CD4-positive, alpha-beta T cell treated with Interleukin-1 beta for 1 hour (primary cell): ENCODE measurements around the gene SMYD4.
"Not testable (repeated sequence)": the region's sequence is repeated elsewhere in the genome, so short reads cannot be mapped to it uniquely, and the experiment has no call there.

Source experiments
- DNase-seq, 2 donors: peaks; one replicate each; pipeline ENCODE4 v3.0.0-alpha.2; 2020 to 2022

The SMYD4 gene

GRCh38 chr17:1829216-1829591 lies 498 bp downstream of the SMYD4 start:
- no peak for DNase-seq

GRCh38 chr17:1820528-1821252 lies 9.0 kb downstream of the SMYD4 start:
- DNase-seq: no peak

- DNase-seq: no peak
These were observed 16.6 kb downstream of the SMYD4 start for GRCh38 chr17:1813088-1813487.

GRCh38 chr17:1810450-1811103 lies 19.1 kb downstream of the SMYD4 start:
- DNase-seq: no peak

GRCh38 chr17:1809815-1810214 lies 19.9 kb downstream of the SMYD4 start:
- DNase-seq: not testable (repeated sequence)

GRCh38 chr17:1808644-1809043 lies 21.1 kb downstream of the SMYD4 start:
- DNase-seq: no peak

GRCh38 chr17:1807890-1808289 lies 21.8 kb downstream of the SMYD4 start:
- no peak for DNase-seq

- DNase-seq: no peak
These were observed 26.4 kb downstream of the SMYD4 start for GRCh38 chr17:1803280-1803679.

GRCh38 chr17:1802429-1802828 lies 27.3 kb downstream of the SMYD4 start:
- DNase-seq: no peak

GRCh38 chr17:1800712-1801111 lies 29.0 kb downstream of the SMYD4 start:
- DNase-seq: no peak

GRCh38 chr17:1800240-1800639 lies 29.5 kb downstream of the SMYD4 start:
- no peak for DNase-seq

- DNase-seq: not testable (repeated sequence)
These were observed 31.9 kb downstream of the SMYD4 start for GRCh38 chr17:1797846-1798245.

- no peak for DNase-seq
These were observed 32.4 kb downstream of the SMYD4 start for GRCh38 chr17:1797323-1797722.

- no peak for DNase-seq
These were observed 32.9 kb downstream of the SMYD4 start for GRCh38 chr17:1796800-1797199.

GRCh38 chr17:1793447-1793806 lies 36.3 kb downstream of the SMYD4 start:
- no peak for DNase-seq

GRCh38 chr17:1792495-1793446 lies 36.9 kb downstream of the SMYD4 start:
- no peak for DNase-seq

GRCh38 chr17:1789936-1790335 lies 39.8 kb downstream of the SMYD4 start:
- no peak for DNase-seq

GRCh38 chr17:1787301-1787902 lies 42.3 kb downstream of the SMYD4 start:
- no peak for DNase-seq

- DNase-seq: no peak
These were observed 43.0 kb downstream of the SMYD4 start for GRCh38 chr17:1786708-1787107.

GRCh38 chr17:1785930-1786329 lies 43.8 kb downstream of the SMYD4 start:
- DNase-seq: no peak

GRCh38 chr17:1783834-1784611 lies 45.7 kb downstream of the SMYD4 start:
- peak; percentile 24 to 71 for DNase-seq

GRCh38 chr17:1783271-1783670 lies 46.4 kb downstream of the SMYD4 start:
- DNase-seq: no peak
